ENCODE measurements around the gene SLC29A1. TPM values are rescaled to one million over a fixed set of nuclear protein-coding genes. Genes with fewer than 3 reads are reported as not detected.

Gene SLC29A1
- total and polyA plus RNA-seq, 9 of the 15 experiments (the other 6 are each of a cell fraction or from before 2014, with no cell fraction given), result 18.9 to 170 (median 57.7) TPM

DNA sequence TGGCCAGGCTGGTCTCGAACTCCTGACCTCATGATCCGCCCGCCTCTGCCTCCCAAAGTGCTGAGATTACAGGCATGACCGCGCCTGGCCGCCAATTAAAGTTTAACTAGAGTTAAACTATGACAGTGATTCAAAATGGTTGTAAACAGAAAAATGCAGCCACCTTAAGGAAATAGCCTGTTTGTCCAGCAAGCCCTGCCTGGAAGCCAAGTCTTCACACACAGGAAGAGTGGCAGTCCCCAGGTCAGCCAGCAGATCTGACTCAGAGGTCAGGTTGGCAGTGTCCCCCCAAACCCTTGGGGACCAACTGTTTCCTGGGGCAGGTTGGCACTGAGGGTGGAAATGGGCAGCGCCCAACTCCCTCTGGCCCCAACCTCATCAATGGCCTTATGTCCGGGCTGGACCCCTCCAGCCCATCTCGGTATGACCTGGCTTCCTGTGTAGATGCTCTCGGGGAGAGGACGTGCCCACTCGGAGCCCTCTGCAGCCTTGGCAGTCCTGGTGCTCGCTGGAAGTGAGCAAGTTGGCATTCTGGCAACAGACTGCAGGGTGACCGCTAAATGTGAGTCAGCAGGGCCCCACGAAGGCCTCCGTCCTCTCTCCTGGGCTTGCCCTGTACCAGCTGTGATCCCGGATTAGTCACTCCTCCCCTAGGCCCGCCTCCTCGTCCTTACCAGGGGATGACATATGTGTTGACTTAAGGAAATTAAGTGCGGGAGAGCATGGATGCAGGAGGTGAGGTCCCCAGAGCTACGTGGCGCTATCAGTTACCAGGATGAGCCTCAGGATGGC, 13.8 kb downstream of the SLC29A1 start (continued):
- TF ChIP-seq, protein P1, sequence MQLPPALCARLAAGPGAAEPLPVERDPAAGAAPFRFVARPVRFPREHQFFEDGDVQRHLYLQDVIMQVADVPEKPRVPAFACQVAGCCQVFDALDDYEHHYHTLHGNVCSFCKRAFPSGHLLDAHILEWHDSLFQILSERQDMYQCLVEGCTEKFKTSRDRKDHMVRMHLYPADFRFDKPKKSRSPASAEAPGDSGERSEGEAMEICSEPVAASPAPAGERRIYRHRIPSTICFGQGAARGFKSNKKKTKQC (CRISPR knock-in tag; IDR thresholded peaks at IDR 0.05), result no peak
- peak; percentile 49; the same call in 1 of the 2 replicates for TF ChIP-seq GATAD2A (IDR thresholded peaks at IDR 0.05)
- 0 out of 2 replicates have a peak, but pooled peaks have one; percentile 12 for TF ChIP-seq SMARCA5 (IDR thresholded peaks at IDR 0.05)
- no peak for TF ChIP-seq ZNF778 (CRISPR knock-in tag; IDR thresholded peaks at IDR 0.05)
- peak; percentile 42 for TF ChIP-seq NFE2 (IDR thresholded peaks at IDR 0.05; ENCODE audit: low read depth)
- TF ChIP-seq HSF4 (CRISPR knock-in tag; IDR thresholded peaks at IDR 0.05; ENCODE audit: borderline replicate concordance), result no peak
- no peak for TF ChIP-seq NFYB (IDR thresholded peaks at IDR 0.05; ENCODE audit: extremely low read depth, insufficient read length)
- no peak for TF ChIP-seq ZNF764 (CRISPR knock-in tag; IDR thresholded peaks at IDR 0.05; ENCODE audit: low read depth)
- TF ChIP-seq, protein P2, sequence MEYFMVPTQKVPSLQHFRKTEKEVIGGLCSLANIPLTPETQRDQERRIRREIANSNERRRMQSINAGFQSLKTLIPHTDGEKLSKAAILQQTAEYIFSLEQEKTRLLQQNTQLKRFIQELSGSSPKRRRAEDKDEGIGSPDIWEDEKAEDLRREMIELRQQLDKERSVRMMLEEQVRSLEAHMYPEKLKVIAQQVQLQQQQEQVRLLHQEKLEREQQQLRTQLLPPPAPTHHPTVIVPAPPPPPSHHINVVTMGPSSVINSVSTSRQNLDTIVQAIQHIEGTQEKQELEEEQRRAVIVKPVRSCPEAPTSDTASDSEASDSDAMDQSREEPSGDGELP (CRISPR knock-in tag; IDR thresholded peaks at IDR 0.05; ENCODE audit: borderline replicate concordance), result peak; percentile 98
- no peak for TF ChIP-seq MCM7 (IDR thresholded peaks at IDR 0.05)
- TF ChIP-seq, protein P3, sequence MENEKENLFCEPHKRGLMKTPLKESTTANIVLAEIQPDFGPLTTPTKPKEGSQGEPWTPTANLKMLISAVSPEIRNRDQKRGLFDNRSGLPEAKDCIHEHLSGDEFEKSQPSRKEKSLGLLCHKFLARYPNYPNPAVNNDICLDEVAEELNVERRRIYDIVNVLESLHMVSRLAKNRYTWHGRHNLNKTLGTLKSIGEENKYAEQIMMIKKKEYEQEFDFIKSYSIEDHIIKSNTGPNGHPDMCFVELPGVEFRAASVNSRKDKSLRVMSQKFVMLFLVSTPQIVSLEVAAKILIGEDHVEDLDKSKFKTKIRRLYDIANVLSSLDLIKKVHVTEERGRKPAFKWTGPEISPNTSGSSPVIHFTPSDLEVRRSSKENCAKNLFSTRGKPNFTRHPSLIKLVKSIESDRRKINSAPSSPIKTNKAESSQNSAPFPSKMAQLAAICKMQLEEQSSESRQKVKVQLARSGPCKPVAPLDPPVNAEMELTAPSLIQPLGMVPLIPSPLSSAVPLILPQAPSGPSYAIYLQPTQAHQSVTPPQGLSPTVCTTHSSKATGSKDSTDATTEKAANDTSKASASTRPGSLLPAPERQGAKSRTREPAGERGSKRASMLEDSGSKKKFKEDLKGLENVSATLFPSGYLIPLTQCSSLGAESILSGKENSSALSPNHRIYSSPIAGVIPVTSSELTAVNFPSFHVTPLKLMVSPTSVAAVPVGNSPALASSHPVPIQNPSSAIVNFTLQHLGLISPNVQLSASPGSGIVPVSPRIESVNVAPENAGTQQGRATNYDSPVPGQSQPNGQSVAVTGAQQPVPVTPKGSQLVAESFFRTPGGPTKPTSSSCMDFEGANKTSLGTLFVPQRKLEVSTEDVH (IDR thresholded peaks at IDR 0.05; ENCODE audit: low read depth, partially characterized antibody), result no peak
- 0 out of 4 replicates have a peak, but pooled peaks of 1 of the 2 experiments have one; percentile 10 for TF ChIP-seq KDM1A (IDR thresholded peaks at IDR 0.05)
- peak; percentile 12 for TF ChIP-seq TBP (optimal IDR thresholded peaks at IDR 0.05; ENCODE audit: low read depth, low read length)
- TF ChIP-seq ZNF57 (CRISPR knock-in tag; IDR thresholded peaks at IDR 0.05), result no peak
- TF ChIP-seq, protein P4, sequence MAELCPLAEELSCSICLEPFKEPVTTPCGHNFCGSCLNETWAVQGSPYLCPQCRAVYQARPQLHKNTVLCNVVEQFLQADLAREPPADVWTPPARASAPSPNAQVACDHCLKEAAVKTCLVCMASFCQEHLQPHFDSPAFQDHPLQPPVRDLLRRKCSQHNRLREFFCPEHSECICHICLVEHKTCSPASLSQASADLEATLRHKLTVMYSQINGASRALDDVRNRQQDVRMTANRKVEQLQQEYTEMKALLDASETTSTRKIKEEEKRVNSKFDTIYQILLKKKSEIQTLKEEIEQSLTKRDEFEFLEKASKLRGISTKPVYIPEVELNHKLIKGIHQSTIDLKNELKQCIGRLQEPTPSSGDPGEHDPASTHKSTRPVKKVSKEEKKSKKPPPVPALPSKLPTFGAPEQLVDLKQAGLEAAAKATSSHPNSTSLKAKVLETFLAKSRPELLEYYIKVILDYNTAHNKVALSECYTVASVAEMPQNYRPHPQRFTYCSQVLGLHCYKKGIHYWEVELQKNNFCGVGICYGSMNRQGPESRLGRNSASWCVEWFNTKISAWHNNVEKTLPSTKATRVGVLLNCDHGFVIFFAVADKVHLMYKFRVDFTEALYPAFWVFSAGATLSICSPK (IDR thresholded peaks at IDR 0.05; ENCODE audit: borderline replicate concordance), result no peak
- no peak for TF ChIP-seq COPS2 (conservative IDR thresholded peaks at IDR 0.05)
- TF ChIP-seq MAFK (IDR thresholded peaks at IDR 0.05; ENCODE audit: low read length), result no peak
- TF ChIP-seq JUND (IDR thresholded peaks at IDR 0.05; ENCODE audit: borderline replicate concordance, low read depth, low read length), result peak; percentile 77
- no peak; the same call in 1 of the 3 replicates for TF ChIP-seq JUND (tag; IDR thresholded peaks at IDR 0.05; ENCODE audit: borderline replicate concordance, low read depth, low read length)
- no peak for TF ChIP-seq TEAD1 (CRISPR knock-in tag; IDR thresholded peaks at IDR 0.05)
- TF ChIP-seq PRPF4 (IDR thresholded peaks at IDR 0.05; ENCODE audit: insufficient read depth, low read depth, low read length, poor library complexity, severe bottlenecking), result no peak
